IPS-20b (cell line): ENCODE measurements around the gene OR51B5.
"Not testable (repeated sequence)": the region's sequence is repeated elsewhere in the genome, so short reads cannot be mapped to it uniquely, and the experiment has no call there.

Source experiments
- H3K27ac ChIP-seq: one replicate; pipeline ENCODE4 v1.5.1; 2013; ENCODE audit warnings: low read length
- H3K27me3 ChIP-seq: 2 replicates; pipeline ENCODE4 v1.6.1; 2013; ENCODE audit warnings: mild to moderate bottlenecking, low read length, inconsistent platforms; ENCODE audit not compliant: insufficient read depth
- H3K36me3 ChIP-seq: 2 replicates; pipeline ENCODE4 v1.6.1; 2013; ENCODE audit warnings: low read depth, mild to moderate bottlenecking, inconsistent platforms, low read length, moderate library complexity; ENCODE audit not compliant: insufficient read depth
- H3K4me1 ChIP-seq: 2 replicates; pipeline ENCODE4 v1.6.1; 2013; ENCODE audit warnings: mild to moderate bottlenecking, control low read depth, inconsistent platforms, low read length, moderate library complexity; ENCODE audit not compliant: insufficient read depth
- H3K4me3 ChIP-seq: 2 replicates; pipeline ENCODE4 v1.5.1; 2013; ENCODE audit warnings: mild to moderate bottlenecking, low read length, inconsistent platforms
- H3K9ac ChIP-seq: 2 replicates; pipeline ENCODE4 v1.6.1; 2013; ENCODE audit warnings: low read depth, mild to moderate bottlenecking, inconsistent platforms, low read length, moderate library complexity
- H3K9me3 ChIP-seq: 2 replicates; pipeline ENCODE4 v1.6.1; 2013; ENCODE audit warnings: mild to moderate bottlenecking, low read depth, low read length, inconsistent platforms; ENCODE audit not compliant: insufficient read depth

OR51B5 gene

GRCh38 chr11:5343474-5344335, at the start of gene OR51B5:
Gene OR51B5, minus strand, starts transcription at chr11:5343524. Its CDS starts 0 bp downstream, at chr11:5343524.
- Histone ChIP-seq H3K9me3 (no peaks in the 10 kb centered on the region), H3K4me3 (no peak within 1 kb of the TSS), H3K36me3 (no peaks in the 10 kb centered on the region), H3K4me1 (peaks cover 13% of the 10 kb centered on the region; the same call in 1 of the 2 replicates), H3K9ac (no peak within 1 kb of the TSS), H3K27ac (no peak within 1 kb of the TSS), H3K27me3 (no peaks in the 10 kb centered on the region)

- peaks cover 14% of the 10 kb centered on the region for H3K4me1 ChIP-seq
- no peaks in the 10 kb centered on the region for H3K27me3 ChIP-seq
- H3K36me3 ChIP-seq = no peaks in the 10 kb centered on the region
- H3K9me3 ChIP-seq = no peaks in the 10 kb centered on the region
- H3K27ac ChIP-seq = no peak overlapping the region
- no peak overlapping the region for H3K9ac ChIP-seq
- H3K4me3 ChIP-seq = no peak overlapping the region
Measured at GRCh38 chr11:5390210-5390609, 46.9 kb upstream of the OR51B5 start.

DNA sequence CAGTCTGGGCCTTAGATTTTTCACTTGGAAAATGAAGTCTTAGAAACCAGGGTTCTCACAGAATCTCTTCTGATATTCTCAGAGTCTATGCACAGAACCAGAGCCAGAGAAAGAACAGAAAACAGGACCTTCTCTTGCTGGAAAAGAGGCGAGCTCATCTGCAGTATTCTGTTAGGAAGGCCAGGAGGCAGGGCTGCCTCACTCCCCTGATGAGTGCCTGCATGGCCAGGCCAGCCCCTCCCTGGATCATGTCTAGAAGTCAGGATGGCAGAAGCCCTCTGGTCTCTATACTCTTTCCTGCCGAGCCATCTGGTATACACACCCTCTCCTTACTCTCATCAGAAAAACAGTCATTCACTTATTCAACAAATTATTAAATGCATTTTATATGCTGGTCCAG, 41.0 kb upstream of the OR51B5 start:
- Histone ChIP-seq H3K4me3 (no peak overlapping the region), H3K9ac (no peak overlapping the region), H3K4me1 (peaks cover 22% of the 10 kb centered on the region), H3K27ac (no peak overlapping the region), H3K9me3 (no peaks in the 10 kb centered on the region), H3K27me3 (no peaks in the 10 kb centered on the region), H3K36me3 (no peaks in the 10 kb centered on the region)

DNA sequence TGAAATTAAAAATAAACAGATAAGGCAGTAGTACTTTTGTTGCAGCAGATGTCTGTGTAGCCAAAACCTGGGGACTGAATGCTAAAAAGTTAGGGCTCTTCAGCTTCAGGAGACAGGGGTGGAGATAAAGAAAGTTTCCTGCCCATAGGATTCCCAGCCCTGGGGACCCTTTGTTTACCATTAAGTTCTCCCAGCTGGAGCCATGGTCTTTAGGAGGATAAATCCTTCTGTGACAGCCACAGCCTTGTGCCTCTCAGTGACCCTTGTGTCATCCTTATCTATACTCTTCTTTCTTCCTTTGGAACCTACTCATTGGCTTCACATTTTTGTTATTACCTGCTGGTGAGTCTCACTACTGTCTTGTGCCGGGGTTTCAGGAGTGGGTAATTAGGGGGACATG, 40.3 kb upstream of the OR51B5 start, which contains the start of gene OR51M1:
Gene OR51M1, plus strand, starts transcription at position 237 of the 400 bp plus-strand sequence. CDS start 5,587 bp downstream, outside the sequence.
- Histone ChIP-seq H3K4me3 (no peak within 1 kb of the TSS), H3K9ac (no peak within 1 kb of the TSS), H3K4me1 (peaks cover 17% of the 10 kb centered on the region)

DNA sequence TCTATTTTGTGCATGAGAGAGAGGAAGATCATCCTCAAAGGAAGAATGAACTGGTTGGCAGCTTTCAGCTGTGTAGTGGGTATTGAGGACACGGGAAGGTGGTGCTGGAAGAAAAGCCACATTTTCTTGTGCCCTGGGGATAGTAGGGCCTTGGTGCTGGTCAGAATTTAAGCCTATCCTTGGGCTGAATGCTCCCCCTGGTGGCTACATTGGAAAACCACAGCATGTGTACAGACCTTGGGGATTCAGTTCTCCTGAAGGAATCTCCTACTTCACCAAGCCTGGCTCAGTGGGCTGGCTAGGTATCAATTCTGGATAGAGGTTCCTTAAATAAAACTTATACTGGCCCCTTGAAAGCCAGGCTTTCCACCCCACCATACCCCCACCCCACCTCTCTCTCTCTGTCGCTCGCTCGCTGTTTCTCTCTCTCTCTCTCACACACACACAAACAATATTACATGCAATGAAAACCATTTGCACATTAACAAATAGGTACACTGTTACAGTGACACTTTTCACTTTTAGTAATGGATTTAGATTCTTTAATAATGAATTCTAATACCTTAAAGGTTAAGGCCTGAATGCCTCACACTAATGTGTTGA, 37.5 kb upstream of the OR51B5 start:
- H3K27ac ChIP-seq = no peak overlapping the region
- H3K4me1 ChIP-seq = peaks cover 8% of the 10 kb centered on the region; the same call in 1 of the 2 replicates

More for the DNA sequence above, 40.3 kb upstream of the OR51B5 start, which contains the start of gene OR51M1:
- no peaks in the 10 kb centered on the region for H3K27me3 ChIP-seq
- no peaks in the 10 kb centered on the region for H3K9me3 ChIP-seq
- H3K36me3 ChIP-seq = no peaks in the 10 kb centered on the region
- H3K27ac ChIP-seq = no peak within 1 kb of the TSS

DNA sequence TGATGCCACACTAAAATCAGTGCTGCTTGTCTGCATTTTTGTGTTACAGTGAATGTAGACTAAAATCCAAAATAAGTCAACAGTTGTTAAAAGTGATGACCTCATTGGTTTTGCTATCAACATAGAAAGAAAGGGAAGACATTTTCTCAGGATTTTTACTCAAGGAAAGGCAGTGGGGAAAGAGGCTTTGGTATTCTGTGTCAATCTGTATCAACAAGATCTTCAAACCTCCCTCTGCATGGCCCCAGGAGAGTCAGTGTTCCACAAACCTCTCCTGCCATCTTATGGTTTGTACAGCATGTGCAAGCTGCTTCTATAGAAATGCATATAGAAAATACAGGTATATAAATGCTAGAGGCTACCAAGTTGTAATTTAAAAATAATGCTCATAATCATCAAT, 26.5 kb upstream of the OR51B5 start:
- no peak overlapping the region for H3K9ac ChIP-seq
- H3K36me3 ChIP-seq = no peaks in the 10 kb centered on the region
- peaks cover 10% of the 10 kb centered on the region for H3K4me1 ChIP-seq
- no peak overlapping the region for H3K27ac ChIP-seq
- no peaks in the 10 kb centered on the region for H3K27me3 ChIP-seq
- H3K9me3 ChIP-seq = peaks cover 10% of the 10 kb centered on the region
- no peak overlapping the region for H3K4me3 ChIP-seq

More for the DNA sequence above, 37.5 kb upstream of the OR51B5 start:
- no peaks in the 10 kb centered on the region for H3K9me3 ChIP-seq
- no peaks in the 10 kb centered on the region for H3K27me3 ChIP-seq
- no peak overlapping the region for H3K4me3 ChIP-seq
- no peaks in the 10 kb centered on the region for H3K36me3 ChIP-seq
- no peak overlapping the region for H3K9ac ChIP-seq

DNA sequence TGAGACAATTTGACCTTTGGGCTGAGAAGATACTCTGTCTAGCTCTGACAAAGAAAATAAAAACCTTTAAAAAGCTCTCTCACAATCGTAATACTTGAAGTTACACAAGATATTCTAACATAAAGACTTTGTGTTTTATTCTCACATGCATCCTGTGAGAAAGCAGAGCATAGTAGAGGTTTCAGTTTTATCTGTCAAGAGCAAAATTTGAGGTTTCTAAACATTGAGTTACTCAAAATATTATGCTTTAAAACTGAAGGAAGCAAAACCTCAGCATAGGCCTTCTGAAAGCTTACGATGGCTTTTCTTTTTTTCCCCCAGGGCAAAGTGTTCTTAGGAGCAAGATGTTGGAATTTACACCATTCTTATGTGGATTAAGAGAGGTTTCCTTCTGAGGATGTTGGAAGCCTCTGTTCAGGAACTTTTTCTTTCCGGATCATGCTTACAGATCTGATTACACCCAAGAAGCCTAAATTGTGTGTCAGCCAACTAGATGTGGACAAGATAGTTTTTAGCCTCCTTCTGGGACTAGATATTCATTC, 25.2 kb upstream of the OR51B5 start:
- H3K36me3 ChIP-seq = no peaks in the 10 kb centered on the region
- no peak overlapping the region for H3K4me3 ChIP-seq
- no peak overlapping the region for H3K9ac ChIP-seq
- H3K27me3 ChIP-seq = no peaks in the 10 kb centered on the region
- H3K9me3 ChIP-seq = peaks cover 10% of the 10 kb centered on the region
- H3K27ac ChIP-seq = no peak overlapping the region
- H3K4me1 ChIP-seq = peaks cover 10% of the 10 kb centered on the region

DNA sequence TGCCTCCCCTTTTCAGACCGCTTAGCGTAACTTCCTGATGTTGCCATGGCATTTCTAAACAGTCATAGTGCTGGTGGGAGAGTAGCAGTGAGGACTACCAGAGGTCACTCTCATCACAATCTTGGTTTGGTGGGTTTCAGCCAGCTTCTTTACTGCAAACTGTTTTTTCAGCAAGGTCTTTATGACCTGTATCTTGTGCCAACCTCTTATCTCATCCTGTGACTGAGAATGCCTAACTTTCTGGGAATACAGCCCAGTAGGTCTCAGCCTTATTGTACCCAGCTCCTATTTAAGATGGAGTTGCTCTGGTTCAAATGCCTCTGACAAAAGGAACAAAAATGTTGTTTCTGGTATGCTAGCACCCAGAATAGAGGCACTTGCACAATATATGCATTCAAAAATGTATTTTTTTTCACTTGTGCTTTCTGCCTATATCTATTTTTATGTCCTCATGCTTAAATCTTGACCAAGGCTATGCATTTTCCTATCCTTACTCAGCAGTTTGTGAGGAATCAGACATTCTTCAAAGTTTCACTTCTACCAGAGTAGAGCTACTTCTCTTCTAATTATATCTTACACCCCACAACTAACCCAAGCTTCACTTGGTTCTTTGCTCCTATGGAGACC, 24.2 kb upstream of the OR51B5 start:
- no peaks in the 10 kb centered on the region for H3K36me3 ChIP-seq
- peaks cover under 1% of the 10 kb centered on the region; the same call in 1 of the 2 replicates for H3K9me3 ChIP-seq
- H3K4me1 ChIP-seq = peaks cover 10% of the 10 kb centered on the region
- H3K4me3 ChIP-seq = no peak overlapping the region
- no peak overlapping the region for H3K9ac ChIP-seq
- H3K27me3 ChIP-seq = no peaks in the 10 kb centered on the region
- no peak overlapping the region for H3K27ac ChIP-seq

DNA sequence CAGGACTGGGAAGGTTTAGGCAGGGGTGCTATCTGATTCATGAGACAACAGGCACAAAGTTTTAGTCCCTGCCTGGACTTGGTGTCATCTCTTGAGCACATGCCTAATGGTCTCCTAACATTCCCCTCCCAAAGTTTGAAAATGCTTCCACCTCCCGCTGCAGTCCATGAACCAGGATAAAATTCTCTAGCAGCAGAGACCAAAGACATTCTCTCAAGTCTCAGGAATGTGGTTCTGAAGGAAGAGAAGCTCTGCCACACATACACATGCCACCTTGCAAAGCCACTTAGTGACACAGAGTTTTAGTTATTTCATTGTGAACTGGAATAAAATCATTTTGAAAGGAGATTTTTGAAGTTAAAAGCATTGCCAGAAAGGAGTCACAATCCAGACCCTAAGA, 23.5 kb upstream of the OR51B5 start:
- Histone ChIP-seq H3K9ac (no peak overlapping the region), H3K4me1 (peaks cover 10% of the 10 kb centered on the region), H3K27ac (no peak overlapping the region)

GRCh38 chr11:5366365-5366764, 23.0 kb upstream of the OR51B5 start:
- not testable (repeated sequence) for H3K27ac ChIP-seq, H3K4me3 ChIP-seq, H3K36me3 ChIP-seq, H3K9me3 ChIP-seq, H3K9ac ChIP-seq, H3K27me3 ChIP-seq
- H3K4me1 ChIP-seq = peaks cover 10% of the 10 kb centered on the region

More for the DNA sequence above, 23.5 kb upstream of the OR51B5 start:
- H3K4me3 ChIP-seq = no peak overlapping the region
- no peaks in the 10 kb centered on the region for H3K36me3 ChIP-seq
- no peaks in the 10 kb centered on the region for H3K9me3 ChIP-seq
- no peaks in the 10 kb centered on the region for H3K27me3 ChIP-seq

- H3K4me3 ChIP-seq = no peak overlapping the region
- no peaks in the 10 kb centered on the region for H3K36me3 ChIP-seq
- H3K9ac ChIP-seq = no peak overlapping the region
- H3K4me1 ChIP-seq = peaks cover 10% of the 10 kb centered on the region
- no peaks in the 10 kb centered on the region for H3K9me3 ChIP-seq
- no peaks in the 10 kb centered on the region for H3K27me3 ChIP-seq
- no peak overlapping the region for H3K27ac ChIP-seq
Measured at GRCh38 chr11:5364214-5364613, 20.9 kb upstream of the OR51B5 start.
